Esophagus squamous epithelium (tissue), 4 donors: Measurements from ENCODE around the gene CLCF1.

Experiments
- POLR2A ChIP-seq, 4 donors: fragments of 450-650 bp; IDR thresholded peaks; one replicate each; pipeline ENCODE4 v1.6.1; 2017; ENCODE audit warnings: antibody characterized with exemption in 4 of 4, mild to moderate bottlenecking in 4 of 4, moderate library complexity in 3 of 4
- TF ChIP-seq, protein P1 (sequence below), 6 experiments: fragments of 450-650 bp in 4 of 6; fragments of 200-600 bp in 2 of 6; sonication (generic) in 2 of 6; IDR thresholded peaks; one replicate each; pipeline ENCODE4 v1.5.1; 2016 to 2019; ENCODE audit warnings: antibody characterized with exemption in 6 of 6, mild to moderate bottlenecking in 4 of 6, moderate library complexity in 4 of 6

DNA sequence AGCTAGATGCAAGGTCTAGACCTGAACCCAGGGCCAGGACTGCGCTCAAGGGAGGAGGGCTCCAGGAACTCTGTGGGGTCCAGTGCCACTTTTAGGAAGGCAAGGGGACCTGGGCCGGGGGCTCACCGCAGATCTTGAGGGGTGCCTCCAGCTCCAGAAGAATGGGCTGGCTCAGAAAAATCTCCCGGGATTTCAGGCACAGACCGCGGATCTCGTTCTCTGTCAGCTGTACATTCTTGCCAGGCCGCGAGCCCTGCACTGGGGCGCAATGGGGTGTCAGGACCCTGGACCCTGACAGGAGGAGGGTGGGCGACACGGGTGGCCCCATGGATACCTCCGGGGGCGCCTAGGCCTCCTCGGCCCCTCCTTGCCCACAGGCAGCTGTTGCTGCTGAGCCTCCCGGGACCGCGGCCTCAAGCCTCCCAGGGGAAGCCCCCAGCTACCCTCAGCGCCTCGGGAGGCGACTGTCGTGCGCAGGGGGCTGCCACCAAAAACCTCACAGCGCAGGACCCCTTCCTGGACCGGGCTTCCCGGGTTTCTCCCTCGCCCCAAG lies 27.6 kb upstream of the CLCF1 start:
- TF ChIP-seq, protein P1, sequence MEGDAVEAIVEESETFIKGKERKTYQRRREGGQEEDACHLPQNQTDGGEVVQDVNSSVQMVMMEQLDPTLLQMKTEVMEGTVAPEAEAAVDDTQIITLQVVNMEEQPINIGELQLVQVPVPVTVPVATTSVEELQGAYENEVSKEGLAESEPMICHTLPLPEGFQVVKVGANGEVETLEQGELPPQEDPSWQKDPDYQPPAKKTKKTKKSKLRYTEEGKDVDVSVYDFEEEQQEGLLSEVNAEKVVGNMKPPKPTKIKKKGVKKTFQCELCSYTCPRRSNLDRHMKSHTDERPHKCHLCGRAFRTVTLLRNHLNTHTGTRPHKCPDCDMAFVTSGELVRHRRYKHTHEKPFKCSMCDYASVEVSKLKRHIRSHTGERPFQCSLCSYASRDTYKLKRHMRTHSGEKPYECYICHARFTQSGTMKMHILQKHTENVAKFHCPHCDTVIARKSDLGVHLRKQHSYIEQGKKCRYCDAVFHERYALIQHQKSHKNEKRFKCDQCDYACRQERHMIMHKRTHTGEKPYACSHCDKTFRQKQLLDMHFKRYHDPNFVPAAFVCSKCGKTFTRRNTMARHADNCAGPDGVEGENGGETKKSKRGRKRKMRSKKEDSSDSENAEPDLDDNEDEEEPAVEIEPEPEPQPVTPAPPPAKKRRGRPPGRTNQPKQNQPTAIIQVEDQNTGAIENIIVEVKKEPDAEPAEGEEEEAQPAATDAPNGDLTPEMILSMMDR (IDR thresholded peaks at IDR 0.05), result peak in 1 of 6 experiments; percentile 3
- TF ChIP-seq POLR2A (IDR thresholded peaks at IDR 0.05), result no peak
